Chondrocyte (in vitro differentiated cells): ENCODE measurements around the gene GET4. TPM values are rescaled to one million over a fixed set of nuclear protein-coding genes. Genes with fewer than 3 reads are reported as not detected.

ENCODE experiments used
- DNase-seq: peaks from one replicate; pipeline ENCODE4 v3.0.0; 2021; ENCODE audit warnings: mixed read lengths, low spot score
- H3K27ac Mint-ChIP-seq: one replicate; pipeline ENCODE4 v1.8.0; 2021; ENCODE audit warnings: mild to moderate bottlenecking, moderate library complexity, mixed read lengths; ENCODE audit not compliant: unreplicated experiment
- H3K27me3 Mint-ChIP-seq: 2 replicates; pipeline ENCODE4 v1.8.0; 2021; ENCODE audit warnings: low read depth, mixed read lengths
- H3K36me3 Mint-ChIP-seq: 2 replicates; pipeline ENCODE4 v1.8.0; 2021; ENCODE audit warnings: low read depth, mixed read lengths
- H3K4me1 Mint-ChIP-seq: 2 replicates; pipeline ENCODE4 v1.8.0; 2021; ENCODE audit warnings: low read depth, mild to moderate bottlenecking, mixed read lengths
- H3K4me3 Mint-ChIP-seq: one replicate; pipeline ENCODE4 v1.8.0; 2021; ENCODE audit warnings: mild to moderate bottlenecking, moderate library complexity, mixed read lengths; ENCODE audit not compliant: unreplicated experiment
- H3K9me3 Mint-ChIP-seq: 2 replicates; pipeline ENCODE4 v1.8.0; 2021; ENCODE audit warnings: low read depth, mixed read lengths
- CTCF ChIP-seq: fragments of 200-600 bp; sonication (generic); IDR thresholded peaks from 2 replicates; pipeline ENCODE4 v1.5.0; 2021; ENCODE audit warnings: antibody characterized with exemption, mild to moderate bottlenecking, moderate library complexity
- total RNA-seq: library from RNA; stranded (reverse); gene quantifications from 3 replicates; pipeline ENCODE4 v1.2.1, GENCODE V29; 2021

Gene GET4
- total RNA-seq, 1 donor from 2014 or later = 28.0 TPM

GRCh38 chr7:918441-919113, 42.2 kb downstream of the GET4 start:
- H3K36me3 Mint-ChIP-seq = no peaks in the 10 kb centered on the region
- H3K4me1 Mint-ChIP-seq = peaks cover 15% of the 10 kb centered on the region
- no peaks in the 10 kb centered on the region for H3K9me3 Mint-ChIP-seq
- no peak overlapping the region for H3K27ac Mint-ChIP-seq
- H3K4me3 Mint-ChIP-seq = no peak overlapping the region
- H3K27me3 Mint-ChIP-seq = no peaks in the 10 kb centered on the region
- peak; percentile 68 for DNase-seq
- no peak for TF ChIP-seq CTCF

GRCh38 chr7:919114-919442, 42.7 kb downstream of the GET4 start:
- peaks cover 15% of the 10 kb centered on the region for H3K4me1 Mint-ChIP-seq
- H3K36me3 Mint-ChIP-seq = no peaks in the 10 kb centered on the region
- DNase-seq = peak; percentile 75
- H3K4me3 Mint-ChIP-seq = no peak overlapping the region
- TF ChIP-seq CTCF = no peak
- no peaks in the 10 kb centered on the region for H3K27me3 Mint-ChIP-seq
- H3K9me3 Mint-ChIP-seq = no peaks in the 10 kb centered on the region
- H3K27ac Mint-ChIP-seq = no peak overlapping the region

DNA sequence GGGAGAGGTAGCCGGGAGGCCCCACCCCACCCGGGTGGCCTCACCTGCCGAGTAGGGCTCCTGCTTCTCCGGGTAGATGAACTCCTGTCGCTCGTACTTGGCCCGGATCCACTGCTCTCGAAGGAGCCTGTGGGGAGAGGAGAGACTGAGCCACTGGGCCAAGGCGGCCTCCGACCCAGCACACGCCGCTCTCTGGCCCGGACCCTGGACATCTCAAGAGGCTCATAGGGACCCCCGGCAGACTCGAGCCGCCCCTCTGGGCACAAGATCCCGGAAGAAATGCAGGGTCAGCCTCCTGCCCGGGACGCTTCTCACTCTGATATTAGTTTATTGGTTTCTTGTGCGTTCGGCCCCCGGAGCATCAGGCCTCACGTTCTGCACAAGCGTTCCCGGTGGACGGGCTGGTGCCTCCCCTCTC, 43.6 kb downstream of the GET4 start:
- Mint-ChIP-seq H3K4me3 (no peak overlapping the region), H3K27ac (no peak overlapping the region), H3K27me3 (no peaks in the 10 kb centered on the region), H3K9me3 (no peaks in the 10 kb centered on the region), H3K36me3 (no peaks in the 10 kb centered on the region), H3K4me1 (peaks cover 22% of the 10 kb centered on the region)
- TF ChIP-seq CTCF = no peak
- DNase-seq = peak; percentile 78

GRCh38 chr7:920351-921070, 44.2 kb downstream of the GET4 start:
- Mint-ChIP-seq H3K27ac (no peak overlapping the region), H3K27me3 (no peaks in the 10 kb centered on the region), H3K9me3 (no peaks in the 10 kb centered on the region), H3K4me1 (peaks cover 23% of the 10 kb centered on the region), H3K4me3 (no peak overlapping the region), H3K36me3 (no peaks in the 10 kb centered on the region)
- TF ChIP-seq CTCF = no peak
- DNase-seq = peak; percentile 83

DNA sequence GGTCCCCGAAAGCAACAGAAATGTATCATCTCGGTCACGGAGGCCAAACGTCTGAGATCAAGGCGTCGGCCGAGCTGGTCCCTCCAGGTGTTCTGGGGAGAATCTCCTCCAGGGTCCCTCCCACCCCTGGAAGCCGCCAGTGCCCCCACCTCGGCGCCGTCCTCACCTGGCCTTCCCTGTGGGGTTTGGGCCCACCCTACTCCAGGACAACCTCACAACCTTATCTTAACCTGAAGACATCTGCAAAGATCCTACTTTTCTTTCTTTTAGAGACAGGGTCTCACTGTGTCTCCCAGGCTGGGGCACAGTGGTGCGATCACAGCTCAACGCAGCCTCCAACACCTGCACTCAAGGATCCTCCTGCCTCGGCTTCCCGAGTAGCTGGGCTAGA, 44.7 kb downstream of the GET4 start:
- no peaks in the 10 kb centered on the region for H3K27me3 Mint-ChIP-seq
- peaks cover 20% of the 10 kb centered on the region for H3K4me1 Mint-ChIP-seq
- no peaks in the 10 kb centered on the region for H3K9me3 Mint-ChIP-seq
- no peak for TF ChIP-seq CTCF
- H3K27ac Mint-ChIP-seq = no peak overlapping the region
- H3K36me3 Mint-ChIP-seq = no peaks in the 10 kb centered on the region
- no peak for DNase-seq
- H3K4me3 Mint-ChIP-seq = no peak overlapping the region
